ENCODE data around the gene COIL.
A peak's percentile ranks its signal among the peaks of the same experiment; 100 is the strongest.
"Not testable (repeated sequence)": the region's sequence is repeated elsewhere in the genome, so short reads cannot be mapped to it uniquely, and the experiment has no call there.

COIL gene

GRCh38 chr17:56978441-56979090 lies 17.7 kb upstream of the COIL start:
- DNase-seq: no peak

GRCh38 chr17:56977673-56978395 lies 17.0 kb upstream of the COIL start, which contains the start of gene SCPEP1:
Gene SCPEP1 (plus strand): TSS chr17:56978131. CDS start chr17:56978160, 29 bp downstream.
- peak; percentile 94 for DNase-seq

GRCh38 chr17:56976941-56977608 lies 16.2 kb upstream of the COIL start:
- no peak for DNase-seq

- DNase-seq: no peak
These were observed 14.8 kb upstream of the COIL start for GRCh38 chr17:56975656-56976055.

GRCh38 chr17:56974055-56974454 lies 13.2 kb upstream of the COIL start:
- DNase-seq: no peak

- DNase-seq: no peak
These were observed 12.7 kb upstream of the COIL start for GRCh38 chr17:56973520-56973919.

GRCh38 chr17:56972111-56972730 lies 11.4 kb upstream of the COIL start:
- no peak for DNase-seq

- DNase-seq: no peak
These were observed 10.1 kb upstream of the COIL start for GRCh38 chr17:56970974-56971373.

- no peak for DNase-seq
These were observed 5.5 kb upstream of the COIL start for GRCh38 chr17:56966338-56966737.

GRCh38 chr17:56965681-56966080 lies 4.8 kb upstream of the COIL start:
- not testable (repeated sequence) for DNase-seq

GRCh38 chr17:56965241-56965640 lies 4.4 kb upstream of the COIL start:
- DNase-seq: not testable (repeated sequence)

- DNase-seq: no peak
These were observed 3.9 kb downstream of the COIL start for GRCh38 chr17:56956992-56957391.

- no peak for DNase-seq
These were observed 11.3 kb downstream of the COIL start for GRCh38 chr17:56949595-56949994.

GRCh38 chr17:56948491-56948890 lies 12.4 kb downstream of the COIL start:
- DNase-seq: no peak

GRCh38 chr17:56947741-56948140 lies 13.1 kb downstream of the COIL start:
- DNase-seq: no peak

- DNase-seq: no peak
These were observed 14.8 kb downstream of the COIL start for GRCh38 chr17:56945938-56946505.

GRCh38 chr17:56943505-56944125 lies 17.2 kb downstream of the COIL start:
- no peak for DNase-seq

GRCh38 chr17:56939869-56940484 lies 20.9 kb downstream of the COIL start:
- no peak for DNase-seq

- DNase-seq: not testable (repeated sequence)
These were observed 22.6 kb downstream of the COIL start for GRCh38 chr17:56938206-56938605.

- DNase-seq: no peak
These were observed 23.2 kb downstream of the COIL start for GRCh38 chr17:56937687-56938086.

GRCh38 chr17:56936697-56937322 lies 24.0 kb downstream of the COIL start:
- no peak for DNase-seq

GRCh38 chr17:56935461-56935860 lies 25.4 kb downstream of the COIL start:
- no peak for DNase-seq

Measured in activated CD8-positive, alpha-beta memory T cell treated with anti-CD3 and anti-CD28 coated beads for 24 hours (primary cell).